GM18951 (cell line): ENCODE data around the gene PHOSPHO2.
"Not testable (repeated sequence)": the region's sequence is repeated elsewhere in the genome, so short reads cannot be mapped to it uniquely, and the experiment has no call there.

ENCODE experiments used
- POLR2A ChIP-seq: IDR thresholded peaks from 4 replicates; pipeline ENCODE4 v1.6.1; 2011; ENCODE audit warnings: mild to moderate bottlenecking; ENCODE audit not compliant: insufficient read length, insufficient read depth; ENCODE audit errors: extremely low read depth
- in situ Hi-C: fragments of 300-500 bp; cut with MboI; formaldehyde crosslinking; loops from one replicate; pipeline ENCODE4 v1.12.0; 2022; ENCODE audit warnings: low sequenced_read_pairs, mixed read lengths, inconsistent platforms; ENCODE audit not compliant: unreplicated experiment

The PHOSPHO2 gene

DNA sequence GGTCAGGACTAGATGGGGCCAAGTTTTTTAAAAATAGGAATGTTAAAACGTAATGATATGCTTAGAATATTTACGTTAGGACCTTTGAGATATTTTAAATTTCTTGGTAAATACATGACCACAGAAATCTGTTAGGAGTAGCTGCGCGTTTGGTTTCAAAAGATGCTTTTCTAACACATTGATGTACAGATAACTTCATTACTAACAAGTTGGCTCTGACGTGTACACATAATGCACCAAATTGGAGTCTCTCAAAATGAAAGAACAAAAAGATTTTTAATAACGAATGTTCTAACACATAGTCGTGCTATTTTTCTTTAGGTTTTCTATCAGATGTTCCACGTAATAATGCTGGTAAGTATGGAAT is 608 bp downstream of the PHOSPHO2 start:
- TF ChIP-seq POLR2A, result no peak
- in situ Hi-C loops, result no loop called here

DNA sequence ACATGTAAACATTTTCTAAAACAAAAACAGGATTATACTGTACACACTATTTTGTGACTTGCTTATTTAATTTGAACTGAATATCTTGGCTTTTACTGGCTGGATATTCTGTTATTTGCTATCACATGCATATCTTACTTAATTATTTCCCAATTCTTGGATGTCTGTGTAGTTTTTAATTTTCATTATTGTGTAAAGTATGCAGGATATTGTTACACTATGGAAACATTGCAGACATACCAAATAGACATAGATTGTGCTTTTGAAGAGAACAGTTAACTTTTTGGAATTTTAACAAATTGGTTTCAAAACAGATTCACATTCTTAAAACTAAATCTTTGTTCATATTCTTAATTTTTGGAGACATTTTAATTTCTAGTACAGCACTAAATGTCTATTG is 2.1 kb downstream of the PHOSPHO2 start:
- TF ChIP-seq POLR2A, result no peak
- in situ Hi-C loops, result no loop called here

DNA sequence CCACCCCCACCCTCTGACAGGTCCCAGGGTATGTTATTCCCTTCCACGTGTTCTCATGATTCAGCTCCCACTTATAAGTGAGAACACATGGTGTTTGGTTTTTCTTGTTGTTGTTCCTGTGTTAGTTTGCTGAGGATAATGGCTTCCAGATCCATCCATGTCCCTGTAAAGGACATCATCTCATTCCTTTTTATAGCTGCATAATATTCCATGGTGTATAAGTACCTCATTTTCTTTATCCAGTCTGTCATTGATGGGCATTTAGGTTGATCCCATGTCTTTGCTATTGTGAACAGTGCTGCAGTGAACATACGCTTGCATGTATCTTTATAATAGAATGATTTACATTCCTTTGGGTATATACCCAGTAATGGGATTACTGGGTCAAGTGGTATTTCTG is 4.9 kb downstream of the PHOSPHO2 start:
- in situ Hi-C loops, result not testable (repeated sequence)

- no peak for TF ChIP-seq POLR2A
- in situ Hi-C loops, result no loop called here
Observed at GRCh38 chr2:169702996-169703395, 8.7 kb downstream of the PHOSPHO2 start.

DNA sequence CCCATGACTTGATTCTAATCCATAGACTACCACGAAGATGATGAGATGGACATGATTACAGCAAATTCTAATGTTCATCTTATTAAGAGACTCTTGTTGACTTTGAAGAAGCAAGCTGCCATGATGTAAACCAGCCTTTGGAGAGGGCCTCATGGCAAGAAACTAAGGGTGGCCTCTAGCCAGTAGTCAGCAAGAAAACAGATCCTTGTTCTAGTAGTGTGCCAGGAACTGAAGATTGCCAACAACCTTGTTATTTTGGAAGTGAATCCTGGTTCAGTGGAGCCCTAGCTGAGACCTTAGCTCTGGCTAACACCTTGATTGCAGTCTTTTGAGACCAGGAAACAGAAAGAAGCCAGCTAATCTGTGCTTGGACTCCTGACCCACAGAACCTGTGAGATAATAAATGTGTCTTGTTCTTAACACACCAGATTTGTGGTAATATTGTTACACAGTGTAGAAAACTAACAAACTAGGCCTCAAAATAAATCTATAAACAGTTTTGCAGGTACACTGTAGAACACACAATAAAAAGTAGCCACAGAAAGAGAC is 10.0 kb downstream of the PHOSPHO2 start:
- no peak for TF ChIP-seq POLR2A
- in situ Hi-C loops, result no loop called here

DNA sequence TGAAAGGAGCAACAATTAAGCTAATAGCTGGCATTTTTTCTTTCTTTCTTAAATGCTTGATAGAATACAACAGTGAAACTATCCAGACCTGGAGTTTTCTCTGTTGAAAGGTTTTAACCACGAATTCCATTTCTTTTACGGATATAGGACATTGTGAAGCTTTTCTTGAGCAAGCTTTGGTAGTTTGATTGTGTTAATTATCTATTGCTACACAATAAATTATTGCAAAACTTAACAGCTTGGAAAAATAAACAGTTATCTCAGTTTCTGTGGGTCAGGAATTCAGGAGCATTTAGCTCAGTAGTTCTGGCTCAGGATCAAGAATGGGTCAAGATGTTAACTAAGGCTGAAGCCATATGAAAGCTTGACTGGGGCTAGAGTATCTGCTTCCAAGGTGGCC is 11.7 kb downstream of the PHOSPHO2 start:
- in situ Hi-C loops, result no loop called here
- no peak for TF ChIP-seq POLR2A

- in situ Hi-C loops, result no loop called here
Observed at GRCh38 chr2:169707626-169708025, 13.4 kb downstream of the PHOSPHO2 start.

GRCh38 chr2:169709331-169709730 is 15.1 kb downstream of the PHOSPHO2 start:
- in situ Hi-C loops, result no loop called here
- TF ChIP-seq POLR2A, result no peak

More at GRCh38 chr2:169707626-169708025, 13.4 kb downstream of the PHOSPHO2 start:
- TF ChIP-seq POLR2A, result no peak

- in situ Hi-C loops, result no loop called here
- TF ChIP-seq POLR2A, result no peak
Observed at GRCh38 chr2:169709981-169710380, 15.7 kb downstream of the PHOSPHO2 start.

DNA sequence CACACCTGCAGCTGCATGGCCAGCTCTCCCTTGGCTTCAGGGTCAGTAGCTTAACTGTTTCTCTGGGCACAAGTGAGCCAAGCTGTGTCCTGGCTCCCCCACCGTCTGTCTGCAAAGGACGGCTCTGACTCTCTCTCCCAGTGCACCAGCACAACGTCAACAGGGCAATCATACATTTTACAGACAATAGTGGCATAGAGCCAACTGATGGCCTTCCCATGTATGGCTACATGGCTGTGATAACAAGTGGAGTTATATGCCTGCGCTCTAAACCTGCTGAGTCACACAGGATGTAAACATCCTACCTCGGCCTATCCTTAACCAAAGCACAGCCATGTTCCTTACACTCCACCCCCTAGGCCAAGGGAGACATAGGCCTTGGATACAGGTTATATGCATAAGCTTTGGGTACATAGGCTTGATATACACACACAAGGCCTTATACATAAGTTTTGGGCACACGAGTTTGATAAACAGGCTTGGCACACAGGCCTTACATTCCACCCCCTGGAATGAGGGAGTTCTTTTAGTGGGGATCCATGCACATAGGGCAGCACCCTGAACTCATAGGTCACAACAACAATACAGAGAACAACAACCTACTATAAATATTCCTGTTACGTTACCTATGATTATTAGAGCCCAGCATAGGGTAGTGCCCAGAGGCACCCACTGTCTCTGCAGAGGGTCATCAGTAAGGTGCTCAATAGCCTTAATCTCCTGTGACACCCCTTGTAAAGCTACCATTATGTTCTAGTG is 17.7 kb downstream of the PHOSPHO2 start:
- TF ChIP-seq POLR2A, result no peak
- in situ Hi-C loops, result no loop called here

GRCh38 chr2:169712791-169713227 is 18.5 kb downstream of the PHOSPHO2 start:
- TF ChIP-seq POLR2A, result no peak
- in situ Hi-C loops, result no loop called here

- no peak for TF ChIP-seq POLR2A
- in situ Hi-C loops, result no loop called here
Observed at GRCh38 chr2:169713331-169713730, 19.1 kb downstream of the PHOSPHO2 start.

GRCh38 chr2:169714699-169715098 is 20.4 kb downstream of the PHOSPHO2 start:
- no peak for TF ChIP-seq POLR2A
- in situ Hi-C loops, result no loop called here
